GM12878 (cell line): ENCODE measurements around the gene CEACAM21. TPM values are rescaled to one million over a fixed set of nuclear protein-coding genes. Genes with fewer than 3 reads are reported as not detected.

Experiments
- ATAC-seq: fragments of 200-7000 bp; cut with Tn5 transposase; 3 replicates; pipeline ENCODE4 v1.9.1; 2020; ENCODE audit warnings: mild to moderate bottlenecking, moderate library complexity
- BruUV-seq: library from RNA; stranded (reverse); fragments of 400-500 nt; replicated peaks from 2 replicates; lab custom pipeline; 2021; lab: Mats Ljungman, UMichigan
- CTCF ChIA-PET: fragments of 300-600 bp; sonication (Branson Sonifier 250); formaldehyde crosslinking; extraction: SDS; loops from one replicate; lab custom pipeline; 2021; ENCODE audit warnings: inconsistent platforms; lab: Yijun Ruan, JAX
- POLR2A ChIA-PET: fragments of 350-600 bp; formaldehyde crosslinking; extraction: SDS; loops from one replicate; lab custom pipeline; 2021; ENCODE audit warnings: inconsistent platforms; lab: Charles Lee
- RAD21 ChIA-PET: fragments of 300-600 bp; sonication (Branson Sonifier 250); formaldehyde crosslinking; loops from one replicate; lab custom pipeline; 2023; ENCODE audit warnings: antibody characterized with exemption; ENCODE audit not compliant: unreplicated experiment; lab: Charles Lee
- SMC1A ChIA-PET: fragments of 300-600 bp; sonication (Branson Sonifier 250); formaldehyde crosslinking; loops from one replicate; lab custom pipeline; 2023; ENCODE audit not compliant: unreplicated experiment, uncharacterized antibody; lab: Charles Lee
- DNase-seq: peaks from one replicate; pipeline ENCODE4 v3.0.0-alpha.2; 2011; ENCODE audit warnings: low read depth, low spot score
- FAIRE-seq: peaks from 3 replicates; lab custom pipeline; 2011; peaks lifted over from hg19 to GRCh38; lab: Jason Lieb, UNC
- H2AFZ ChIP-seq: 2 replicates; pipeline ENCODE4 v1.6.0; 2011; ENCODE audit warnings: low read depth, low read length, control low read depth; ENCODE audit not compliant: control insufficient read depth
- H3K27ac ChIP-seq: 2 replicates; pipeline ENCODE4 v1.5.1; 2011; ENCODE audit warnings: control low read depth; ENCODE audit not compliant: control insufficient read depth, insufficient read depth
- H3K27me3 ChIP-seq, 2 experiments: replicated peaks in 1 of 2; 2 replicates each; pipeline versions ENCODE4 v1.6.0 to v1.6.1; 2011; ENCODE audit warnings: low read length in 1 of 2; ENCODE audit not compliant: control insufficient read depth in 2 of 2, insufficient read depth in 2 of 2
- H3K36me3 ChIP-seq, 2 experiments: 2 replicates each; pipeline ENCODE4 v1.5.1; 2011; ENCODE audit warnings: low read length in 1 of 2; ENCODE audit not compliant: control insufficient read depth in 2 of 2, insufficient read depth in 2 of 2
- H3K4me1 ChIP-seq: 2 replicates; pipeline ENCODE4 v1.6.1; 2011; ENCODE audit warnings: mild to moderate bottlenecking, low read length, moderate library complexity, mixed read lengths; ENCODE audit not compliant: control insufficient read depth, insufficient read depth
- H3K4me2 ChIP-seq: 2 replicates; pipeline ENCODE4 v1.6.0; 2011; ENCODE audit warnings: control low read depth; ENCODE audit not compliant: control insufficient read depth, insufficient read depth
- H3K4me3 ChIP-seq: fragments of 200-600 bp; sonication (generic); 2 replicates; pipeline ENCODE4 v1.5.1; 2016
- H3K79me2 ChIP-seq: 2 replicates; pipeline ENCODE4 v1.6.0; 2011; ENCODE audit warnings: low read length; ENCODE audit not compliant: control insufficient read depth, insufficient read depth
- H3K9ac ChIP-seq: 2 replicates; pipeline ENCODE4 v1.8.0; 2011; ENCODE audit warnings: low read length, control low read depth, mixed read lengths; ENCODE audit not compliant: control insufficient read depth, insufficient read depth
- H3K9me3 ChIP-seq: replicated peaks from 3 replicates; pipeline ENCODE4 v1.5.1; 2011; ENCODE audit warnings: mild to moderate bottlenecking, low read length; ENCODE audit not compliant: control insufficient read depth, insufficient read depth
- H4K20me1 ChIP-seq: 2 replicates; pipeline ENCODE4 v1.6.0; 2011; ENCODE audit not compliant: control insufficient read depth, insufficient read depth
- BHLHE40 ChIP-seq, 2 experiments: fragments of 450-650 bp in 1 of 2; IDR thresholded peaks; 2 replicates each; pipeline ENCODE4 v1.6.1; 2011 to 2017; ENCODE audit warnings: low read depth in 2 of 2, borderline replicate concordance in 1 of 2, improper control_type of control experiment in 1 of 2, low read length in 1 of 2, mild to moderate bottlenecking in 1 of 2
- BMI1 ChIP-seq: fragments of 450-650 bp; IDR thresholded peaks from 2 replicates; pipeline ENCODE4 v1.6.1; 2016; ENCODE audit warnings: mild to moderate bottlenecking, moderate library complexity, borderline replicate concordance
- CREB1 ChIP-seq: IDR thresholded peaks from 2 replicates; pipeline ENCODE4 v1.6.1; 2012; ENCODE audit warnings: low read depth, mild to moderate bottlenecking, inconsistent platforms
- CUX1 ChIP-seq: IDR thresholded peaks from 2 replicates; pipeline ENCODE4 v1.6.1; 2012; ENCODE audit warnings: improper control_type of control experiment, low read depth, low read length; ENCODE audit not compliant: insufficient replicate concordance
- FOS ChIP-seq: IDR thresholded peaks from 3 replicates; pipeline ENCODE4 v1.6.1; 2011; ENCODE audit warnings: borderline replicate concordance; ENCODE audit not compliant: insufficient read length; ENCODE audit errors: extremely low read depth
- IRF4 ChIP-seq: IDR thresholded peaks from 2 replicates; pipeline ENCODE4 v1.6.1; 2011; ENCODE audit warnings: low read depth, low read length
- JUNB ChIP-seq: IDR thresholded peaks from 2 replicates; pipeline ENCODE4 v1.6.1; 2016; ENCODE audit warnings: antibody characterized with exemption, mild to moderate bottlenecking
- MEF2B ChIP-seq: fragments of 450-650 bp; IDR thresholded peaks from 2 replicates; pipeline ENCODE4 v1.6.1; 2018; ENCODE audit warnings: mild to moderate bottlenecking, moderate library complexity; ENCODE audit not compliant: partially characterized antibody, poor library complexity, severe bottlenecking
- SRF ChIP-seq, 2 experiments: IDR thresholded peaks; 2 replicates each; pipeline ENCODE4 v1.6.1; 2011; ENCODE audit warnings: low read depth in 2 of 2, low read length in 2 of 2, mild to moderate bottlenecking in 1 of 2, moderate library complexity in 1 of 2
- SUZ12 ChIP-seq: fragments of 200-600 bp; sonication (generic); IDR thresholded peaks from one replicate; pipeline ENCODE4 v1.6.1; 2018; ENCODE audit warnings: antibody characterized with exemption, mild to moderate bottlenecking; ENCODE audit not compliant: unreplicated experiment
- TCF7 ChIP-seq: IDR thresholded peaks from 2 replicates; pipeline ENCODE4 v1.6.1; 2014; ENCODE audit warnings: antibody characterized with exemption, borderline replicate concordance
- USF2 ChIP-seq: IDR thresholded peaks from 2 replicates; pipeline ENCODE4 v1.6.1; 2011; ENCODE audit warnings: low read depth, low read length, improper control_type of control experiment, borderline replicate concordance
- ZBTB40 ChIP-seq: fragments of 450-650 bp; IDR thresholded peaks from 2 replicates; pipeline ENCODE4 v1.6.1; 2016; ENCODE audit warnings: mild to moderate bottlenecking, moderate library complexity, borderline replicate concordance
- WGBS: methylation state at CpG from one replicate; pipeline ENCODE4 v1.1.6; 2016; ENCODE audit warnings: low lambda C conversion rate; ENCODE audit not compliant: insufficient replicate concordance, insufficient coverage; ENCODE audit errors: missing lambda C conversion rate; 5-methylcytosine and 5-hydroxymethylcytosine counted together
- in situ Hi-C: fragments of 300-500 bp; cut with MboI; formaldehyde crosslinking; loops from 9 replicates; pipeline ENCODE4 v1.14.3; 2018; ENCODE audit warnings: mixed read lengths
- intact Hi-C: fragments of 100-400 bp; cut with micrococcal nuclease; formaldehyde crosslinking; loops from one replicate; pipeline ENCODE4 v1.14.2; 2022; ENCODE audit not compliant: unreplicated experiment
- polyA plus RNA-seq, 11 experiments: library from polyadenylated mRNA; depleted of rRNA in 4 of 11; unstranded in 6 of 11; stranded (reverse) in 5 of 11; fragments of >200 nt; fragmentation: Nextera tagmentation in 4 of 11; fragmentation: Illumina TruSeq in 1 of 11; extraction: Ambion mirVana in 4 of 11; extraction: Trizol in 1 of 11; gene quantifications; 1 replicate in 1 of 11; 2 replicates in 10 of 11; pipeline versions ENCODE4 v1.2.1 to v1.2.3, GENCODE V29; 2011 to 2016; ENCODE audit warnings: inconsistent platforms in 2 of 11, missing spikeins in 2 of 11, low read depth in 1 of 11
- total RNA-seq, 4 experiments: library from RNA; depleted of rRNA in 3 of 4; stranded (reverse); fragments of >200 nt in 3 of 4; fragmentation: Illumina TruSeq in 1 of 4; extraction: Trizol in 1 of 4; gene quantifications; 2 replicates each; pipeline versions ENCODE4 v1.2.1 to v1.2.3, GENCODE V29; 2013 to 2021

CEACAM21 gene
- total and polyA plus RNA-seq, 10 of the 15 experiments (the other 5 are each of a cell fraction or from before 2014, with no cell fraction given): 0.87 to 13.6 (median 8.1) TPM

GRCh38 chr19:41619018-41619556 is 43.1 kb downstream of the CEACAM21 start (continued):
- TF ChIP-seq CUX1 (no peak), BHLHE40 (IDR thresholded peaks at IDR 0.05; ENCODE audit: borderline replicate concordance in 1 of 2, low read depth in 2 of 2, low read length in 1 of 2) (no peak), USF2 (no peak), SRF (IDR thresholded peaks at IDR 0.05; ENCODE audit: low read depth in 2 of 2, low read length in 2 of 2) (no peak)

GRCh38 chr19:41620171-41620570 is 44.2 kb downstream of the CEACAM21 start:
- no peak overlapping the region for H3K4me3 ChIP-seq
- RAD21 ChIA-PET: no interaction called here
- TF ChIP-seq ZBTB40: no peak
- no peak for TF ChIP-seq CREB1
- no peak for TF ChIP-seq SUZ12
- no peak for TF ChIP-seq IRF4
- no peak for TF ChIP-seq JUNB
- no peak for TF ChIP-seq MEF2B
- no peak for TF ChIP-seq BMI1
- no peak for TF ChIP-seq TCF7
- TF ChIP-seq FOS: no peak

More at GRCh38 chr19:41620171-41620570, 44.2 kb downstream of the CEACAM21 start:
- CTCF ChIA-PET: no interaction called here
- no peak for DNase-seq
- SMC1A ChIA-PET: no interaction called here
- 0% methylated on average over 4 of the region's 5 CpGs for WGBS
- Histone ChIP-seq H3K4me1 (no peaks in the 10 kb centered on the region), H3K9me3 (no peaks in the 10 kb centered on the region), H3K79me2 (no peaks in the 10 kb centered on the region), H2AFZ (no peak overlapping the region), H4K20me1 (no peaks in the 10 kb centered on the region), H3K9ac (no peak overlapping the region), H3K36me3 (no peaks in the 10 kb centered on the region), H3K27me3 (no peaks in the 10 kb centered on the region; a peak in 3 of 4 replicates), H3K4me2 (no peak overlapping the region), H3K27ac (no peak overlapping the region)
- no TSS peak for BruUV-seq
- FAIRE-seq: no peak
- intact Hi-C loops: no loop called here
- POLR2A ChIA-PET: no interaction called here
- in situ Hi-C loops: no loop called here
- ATAC-seq: no peak
